Mesenchymal stem cell (in vitro differentiated cells and primary cell): Measurements from ENCODE around the gene SSBP4.

Experiments used
- DNase-seq: peaks from one replicate; pipeline ENCODE4 v3.0.0-alpha.2; 2013
- H2AFZ ChIP-seq: one replicate; pipeline ENCODE4 v1.6.1; 2013; ENCODE audit warnings: low read depth, mild to moderate bottlenecking, control low read depth, inconsistent platforms, low read length, moderate library complexity
- H2AK5ac ChIP-seq: 2 replicates; pipeline ENCODE4 v1.6.1; 2013; ENCODE audit warnings: low read length, moderate library complexity, mild to moderate bottlenecking, inconsistent platforms; ENCODE audit not compliant: severe bottlenecking
- H2BK120ac ChIP-seq: one replicate; pipeline ENCODE4 v1.6.1; 2013; ENCODE audit warnings: low read depth, mild to moderate bottlenecking, inconsistent platforms, low read length, moderate library complexity
- H2BK12ac ChIP-seq, 2 experiments: one replicate each; pipeline ENCODE4 v1.6.1; 2013; ENCODE audit warnings: inconsistent platforms in 2 of 2, low read length in 2 of 2, mild to moderate bottlenecking in 2 of 2, moderate library complexity in 2 of 2, control low read depth in 1 of 2
- H2BK15ac ChIP-seq: one replicate; pipeline ENCODE4 v1.6.1; 2013; ENCODE audit warnings: mild to moderate bottlenecking, low read depth, inconsistent platforms; ENCODE audit not compliant: poor library complexity, severe bottlenecking
- H2BK5ac ChIP-seq: 2 replicates; pipeline ENCODE4 v1.6.1; 2013; ENCODE audit warnings: low read depth, mild to moderate bottlenecking, low read length, control low read depth, inconsistent platforms; ENCODE audit not compliant: poor library complexity, severe bottlenecking
- H3K14ac ChIP-seq, 2 experiments: one replicate each; pipeline ENCODE4 v1.6.1; 2013; ENCODE audit warnings: inconsistent platforms in 2 of 2, low read length in 2 of 2, control low read depth in 1 of 2, mild to moderate bottlenecking in 1 of 2, moderate library complexity in 1 of 2
- H3K18ac ChIP-seq, 2 experiments: one replicate each; pipeline ENCODE4 v1.6.1; 2013; ENCODE audit warnings: inconsistent platforms in 2 of 2, low read length in 2 of 2, control low read depth in 1 of 2, low read depth in 1 of 2, mild to moderate bottlenecking in 1 of 2
- H3K23ac ChIP-seq, 2 experiments: one replicate each; pipeline ENCODE4 v1.6.1; 2013; ENCODE audit warnings: inconsistent platforms in 2 of 2, low read length in 2 of 2, mild to moderate bottlenecking in 2 of 2, moderate library complexity in 2 of 2, control low read depth in 1 of 2
- H3K27ac ChIP-seq: 2 replicates; pipeline ENCODE4 v1.5.1; 2013; ENCODE audit warnings: mild to moderate bottlenecking, moderate library complexity, low read length, control low read depth, inconsistent platforms; ENCODE audit not compliant: poor library complexity, severe bottlenecking
- H3K27me3 ChIP-seq, 2 experiments: 2 replicates each; pipeline versions ENCODE4 v1.6.1 to v1.7.0; 2013; ENCODE audit warnings: low read length in 2 of 2, mild to moderate bottlenecking in 2 of 2, moderate library complexity in 2 of 2, control low read depth in 1 of 2, inconsistent platforms in 1 of 2; ENCODE audit not compliant: control insufficient read depth in 1 of 2, insufficient read depth in 1 of 2
- H3K36me3 ChIP-seq, 2 experiments: 2 replicates each; pipeline versions ENCODE4 v1.6.1 to v1.7.0; 2013; ENCODE audit warnings: low read length in 2 of 2, control low read depth in 1 of 2, inconsistent platforms in 1 of 2, low read depth in 1 of 2, mild to moderate bottlenecking in 1 of 2; ENCODE audit not compliant: insufficient read depth in 2 of 2, control insufficient read depth in 1 of 2
- H3K4ac ChIP-seq, 2 experiments: one replicate each; pipeline ENCODE4 v1.6.1; 2013; ENCODE audit warnings: inconsistent platforms in 2 of 2, low read length in 2 of 2, mild to moderate bottlenecking in 2 of 2, moderate library complexity in 2 of 2, control low read depth in 1 of 2, low read depth in 1 of 2
- H3K4me1 ChIP-seq: 2 replicates; pipeline ENCODE4 v1.6.1; 2013; ENCODE audit warnings: low read depth, low read length, control low read depth; ENCODE audit not compliant: control insufficient read depth, insufficient read depth
- H3K4me2 ChIP-seq: 2 replicates; pipeline ENCODE4 v1.6.1; 2013; ENCODE audit warnings: low read length, mild to moderate bottlenecking, inconsistent platforms; ENCODE audit not compliant: poor library complexity, severe bottlenecking
- H3K4me3 ChIP-seq, 2 experiments: 2 replicates each; pipeline versions ENCODE4 v1.5.1 to v1.7.0; 2013; ENCODE audit warnings: low read length in 2 of 2, mild to moderate bottlenecking in 2 of 2, control low read depth in 1 of 2, low read depth in 1 of 2; ENCODE audit not compliant: insufficient read depth in 1 of 2
- H3K79me1 ChIP-seq: replicated peaks from 2 replicates; pipeline ENCODE4 v1.6.1; 2013; ENCODE audit warnings: mild to moderate bottlenecking, control low read depth, low read length, inconsistent platforms; ENCODE audit not compliant: poor library complexity, severe bottlenecking
- H3K9ac ChIP-seq: 2 replicates; pipeline ENCODE4 v1.7.0; 2013; ENCODE audit warnings: mild to moderate bottlenecking, low read length, moderate library complexity
- H3K9me3 ChIP-seq: 2 replicates; pipeline ENCODE4 v1.7.0; 2013; ENCODE audit warnings: mild to moderate bottlenecking, low read length; ENCODE audit not compliant: control insufficient read depth
- H4K8ac ChIP-seq: one replicate; pipeline ENCODE4 v1.6.1; 2013; ENCODE audit warnings: inconsistent platforms, mild to moderate bottlenecking, low read length, moderate library complexity
- H4K91ac ChIP-seq: one replicate; pipeline ENCODE4 v1.6.1; 2013; ENCODE audit warnings: mild to moderate bottlenecking, low read length, inconsistent platforms
- WGBS: methylation state at CpG from one replicate; pipeline ENCODE4 v1.1.7; 2013; ENCODE audit warnings: mixed read lengths; 5-methylcytosine and 5-hydroxymethylcytosine counted together

The SSBP4 gene

GRCh38 chr19:18431351-18432197 lies 12.4 kb downstream of the SSBP4 start:
- Histone ChIP-seq H2BK12ac (peak overlapping the region in 1 of 2 experiments; percentile 49), H3K36me3 (peaks cover 16 to 68% of the 10 kb centered on the region in 2 experiments), H3K27ac (no peak overlapping the region), H3K27me3 (no peaks in the 10 kb centered on the region), H2AK5ac (peak overlapping the region; percentile 45), H3K79me1 (peaks cover 19% of the 10 kb centered on the region), H4K8ac (peak overlapping the region; percentile 30), H3K4me2 (no peak overlapping the region), H2AFZ (no peak overlapping the region), H3K14ac (no peak overlapping the region), H3K23ac (no peak overlapping the region), H2BK15ac (peak overlapping the region; percentile 85), H2BK120ac (no peak overlapping the region), H3K4me3 (no peak overlapping the region), H3K4me1 (peaks cover 83% of the 10 kb centered on the region), H3K9me3 (no peaks in the 10 kb centered on the region), H3K4ac (peak overlapping the region in 1 of 2 experiments; percentile 79), H3K18ac (no peak overlapping the region), H2BK5ac (no peak overlapping the region), H4K91ac (peak overlapping the region; percentile 81), H3K9ac (no peak overlapping the region)
- WGBS: 86% methylated on average over 28 of the region's 34 CpGs
- no peak for DNase-seq

DNA sequence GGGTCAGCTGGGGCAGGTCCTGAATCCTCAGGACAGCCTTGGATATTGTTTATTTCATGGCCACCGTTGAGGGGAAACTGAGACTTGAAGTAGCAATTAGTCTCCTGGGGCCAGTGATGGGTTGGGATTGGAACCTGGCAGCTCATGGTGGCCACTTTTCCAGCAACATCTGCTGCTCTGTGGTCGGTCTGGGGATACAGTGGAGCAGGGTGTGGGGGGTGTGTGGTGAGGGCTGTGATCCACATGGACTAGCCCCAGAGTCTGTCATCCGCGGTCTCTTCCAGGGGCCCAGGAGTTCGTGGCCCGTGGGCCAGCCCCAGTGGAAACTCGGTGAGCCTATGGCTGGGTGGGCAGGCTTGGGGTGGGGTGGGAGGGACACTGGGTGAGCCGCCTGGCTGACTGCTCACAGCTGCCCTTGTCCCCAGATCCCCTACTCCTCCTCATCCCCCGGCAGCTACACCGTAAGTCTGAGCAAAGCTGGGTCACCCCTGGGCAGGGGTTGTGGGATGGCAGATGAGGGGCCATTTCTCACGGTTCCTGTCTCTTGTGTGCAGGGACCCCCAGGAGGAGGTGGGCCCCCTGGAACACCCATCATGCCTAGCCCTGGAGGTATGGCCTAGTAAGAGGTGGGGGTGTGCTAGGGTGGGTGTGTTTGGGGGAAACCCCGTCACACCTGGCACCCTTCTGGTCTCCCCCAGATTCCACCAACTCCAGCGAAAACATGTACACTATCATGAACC lies 13.2 kb downstream of the SSBP4 start:
- Histone ChIP-seq H3K4ac (peak overlapping the region; percentile 75 to 85), H3K9me3 (no peaks in the 10 kb centered on the region), H3K4me3 (peak overlapping the region in 1 of 2 experiments; percentile 72), H2BK15ac (peak overlapping the region; percentile 82), H3K79me1 (peaks cover 19% of the 10 kb centered on the region), H3K14ac (peak overlapping the region in 1 of 2 experiments; percentile 85), H2AFZ (no peak overlapping the region), H3K9ac (no peak overlapping the region), H3K18ac (peak overlapping the region; percentile 92 to 96), H3K27me3 (no peaks in the 10 kb centered on the region), H3K27ac (no peak overlapping the region), H2AK5ac (peak overlapping the region; percentile 57), H4K91ac (peak overlapping the region; percentile 96), H2BK120ac (no peak overlapping the region), H3K4me2 (peak overlapping the region; percentile 89), H2BK5ac (peak overlapping the region; percentile 80), H4K8ac (peak overlapping the region; percentile 96), H3K4me1 (peaks cover 80% of the 10 kb centered on the region), H3K23ac (peak overlapping the region in 1 of 2 experiments; percentile 83), H2BK12ac (peak overlapping the region in 1 of 2 experiments; percentile 75), H3K36me3 (peaks cover 16 to 61% of the 10 kb centered on the region in 2 experiments)
- WGBS: 77% methylated on average over 5 of the region's 13 CpGs
- peak; percentile 28 for DNase-seq

GRCh38 chr19:18433015-18433691 lies 14.0 kb downstream of the SSBP4 start:
- H3K14ac ChIP-seq: peak overlapping the region in 1 of 2 experiments; percentile 85
- peak overlapping the region; percentile 96 for H4K8ac ChIP-seq
- peak overlapping the region; percentile 28 to 75 for H2BK12ac ChIP-seq
- peak; percentile 50 for DNase-seq
- peak overlapping the region; percentile 89 for H3K4me2 ChIP-seq
- peak overlapping the region; percentile 84 for H2BK120ac ChIP-seq
- peak overlapping the region; percentile 70 for H2AK5ac ChIP-seq
- H3K4me3 ChIP-seq: peak overlapping the region in 1 of 2 experiments; percentile 72
- H2BK15ac ChIP-seq: peak overlapping the region; percentile 82
- no peak overlapping the region for H3K9ac ChIP-seq
- no peaks in the 10 kb centered on the region for H3K27me3 ChIP-seq
- peak overlapping the region; percentile 96 for H4K91ac ChIP-seq
- H3K79me1 ChIP-seq: peaks cover 19% of the 10 kb centered on the region
- no peaks in the 10 kb centered on the region for H3K9me3 ChIP-seq
- peak overlapping the region; percentile 80 for H2BK5ac ChIP-seq
- peak overlapping the region in 1 of 2 experiments; percentile 83 for H3K23ac ChIP-seq
- H2AFZ ChIP-seq: no peak overlapping the region
- H3K36me3 ChIP-seq: peaks cover 16 to 54% of the 10 kb centered on the region in 2 experiments
- peaks cover 81% of the 10 kb centered on the region for H3K4me1 ChIP-seq
- peak overlapping the region; percentile 75 to 85 for H3K4ac ChIP-seq
- H3K18ac ChIP-seq: peak overlapping the region; percentile 92 to 96
- H3K27ac ChIP-seq: no peak overlapping the region
- WGBS: 31% methylated on average over 39 of the region's 59 CpGs
